T-cell (primary cell): ENCODE results near the gene SPHK2. TPM values are rescaled to one million over a fixed set of nuclear protein-coding genes. Genes with fewer than 3 reads are reported as not detected.

ENCODE experiments used
- ATAC-seq, 4 experiments: fragments of 200-7000 bp in 3 of 4; fragments of 150-1000 bp in 1 of 4; cut with Tn5 transposase; replicated peaks in 1 of 4; 1 replicate in 3 of 4; 2 replicates in 1 of 4; pipeline ENCODE4 v1.10.0; 2021; ENCODE audit warnings: moderate library complexity in 3 of 4, mild to moderate bottlenecking in 2 of 4, moderate number of reproducible peaks in 1 of 4
- CTCF ChIA-PET, 2 donors: fragments of 300-600 bp; sonication (Branson Sonifier 250); formaldehyde crosslinking; loops; one replicate each; lab custom pipeline; 2022; ENCODE audit warnings: antibody characterized with exemption in 2 of 2; lab: Charles Lee
- POLR2A ChIA-PET, 2 donors: fragments of 300-600 bp; sonication (Branson Sonifier 250); formaldehyde crosslinking; loops; one replicate each; lab custom pipeline; 2022; ENCODE audit warnings: antibody characterized with exemption in 2 of 2; lab: Charles Lee
- DNase-seq, 35 experiments: peaks; one replicate each; pipeline versions ENCODE4 v3.0.0 to v3.0.0-alpha.2; 2013 to 2023
- H3K27ac ChIP-seq: one replicate; pipeline ENCODE4 v1.5.1; 2013; ENCODE audit warnings: low read length
- H3K27me3 ChIP-seq, 2 experiments: replicated peaks in 1 of 2; 1 replicate in 1 of 2; 2 replicates in 1 of 2; pipeline versions ENCODE4 v1.6.1 to v1.7.0; 2013; ENCODE audit warnings: low read length in 1 of 2, mixed read lengths in 1 of 2; ENCODE audit not compliant: control insufficient read depth in 2 of 2, insufficient read depth in 2 of 2; ENCODE audit errors: extremely low read depth in 1 of 2
- H3K36me3 ChIP-seq, 2 donors: 1 replicate in 1 of 2; 2 replicates in 1 of 2; pipeline versions ENCODE4 v1.6.1 to v1.7.0; 2013; ENCODE audit warnings: low read length in 1 of 2; ENCODE audit not compliant: control insufficient read depth in 2 of 2, insufficient read depth in 1 of 2; ENCODE audit errors: extremely low read depth in 1 of 2
- H3K4me1 ChIP-seq, 2 experiments: 1 replicate in 1 of 2; 2 replicates in 1 of 2; pipeline versions ENCODE4 v1.6.1 to v1.7.0; 2013; ENCODE audit warnings: low read length in 2 of 2, mixed read lengths in 1 of 2; ENCODE audit not compliant: insufficient read depth in 2 of 2, control insufficient read depth in 1 of 2; ENCODE audit errors: extremely low read depth in 1 of 2
- H3K4me3 ChIP-seq, 2 donors: 1 replicate in 1 of 2; 2 replicates in 1 of 2; pipeline versions ENCODE4 v1.5.1 to v1.7.0; 2013; ENCODE audit warnings: mild to moderate bottlenecking in 2 of 2, low read length in 1 of 2, moderate library complexity in 1 of 2; ENCODE audit not compliant: control insufficient read depth in 1 of 2; ENCODE audit errors: extremely low read depth in 1 of 2
- H3K9me3 ChIP-seq: 2 replicates; pipeline ENCODE4 v1.7.0; 2013
- H3K27ac Mint-ChIP-seq, 2 donors: one replicate each; pipeline ENCODE4 v1.8.0; 2020 to 2021; ENCODE audit warnings: mild to moderate bottlenecking in 2 of 2, mixed read lengths in 2 of 2
- H3K27me3 Mint-ChIP-seq, 2 donors: one replicate each; pipeline ENCODE4 v1.8.0; 2021 to 2022; ENCODE audit warnings: mixed read lengths in 2 of 2
- H3K36me3 Mint-ChIP-seq: one replicate; pipeline ENCODE4 v1.8.0; 2021; ENCODE audit warnings: mixed read lengths
- H3K4me1 Mint-ChIP-seq, 3 donors: one replicate each; pipeline ENCODE4 v1.8.0; 2020 to 2022; ENCODE audit warnings: mixed read lengths in 3 of 3, mild to moderate bottlenecking in 1 of 3
- H3K4me3 Mint-ChIP-seq, 3 donors: one replicate each; pipeline ENCODE4 v1.8.0; 2020 to 2022; ENCODE audit warnings: mild to moderate bottlenecking in 3 of 3, mixed read lengths in 3 of 3, moderate library complexity in 3 of 3
- H3K9me3 Mint-ChIP-seq, 3 donors: one replicate each; pipeline ENCODE4 v1.8.0; 2020 to 2022; ENCODE audit warnings: mixed read lengths in 3 of 3
- WGBS: methylation state at CpG from one replicate; pipeline ENCODE4 v1.1.5; 2013; ENCODE audit warnings: missing lambda C conversion rate; ENCODE audit not compliant: insufficient coverage; 5-methylcytosine and 5-hydroxymethylcytosine counted together
- total RNA-seq, 35 experiments: library from RNA in 6 of 35; stranded (reverse) in 6 of 35; fragments of 120-200 nt in 1 of 35; gene quantifications; one replicate each; pipeline versions ENCODE4 v1.2.1 to v1.2.4 and lab custom pipeline; 2013 to 2026

The SPHK2 gene
- total RNA-seq, 5 donors from 2014 or later (not counting 1 experiment from before 2014, with no cell fraction given) = 18.0 to 37.0 (median 31.8) TPM

DNA sequence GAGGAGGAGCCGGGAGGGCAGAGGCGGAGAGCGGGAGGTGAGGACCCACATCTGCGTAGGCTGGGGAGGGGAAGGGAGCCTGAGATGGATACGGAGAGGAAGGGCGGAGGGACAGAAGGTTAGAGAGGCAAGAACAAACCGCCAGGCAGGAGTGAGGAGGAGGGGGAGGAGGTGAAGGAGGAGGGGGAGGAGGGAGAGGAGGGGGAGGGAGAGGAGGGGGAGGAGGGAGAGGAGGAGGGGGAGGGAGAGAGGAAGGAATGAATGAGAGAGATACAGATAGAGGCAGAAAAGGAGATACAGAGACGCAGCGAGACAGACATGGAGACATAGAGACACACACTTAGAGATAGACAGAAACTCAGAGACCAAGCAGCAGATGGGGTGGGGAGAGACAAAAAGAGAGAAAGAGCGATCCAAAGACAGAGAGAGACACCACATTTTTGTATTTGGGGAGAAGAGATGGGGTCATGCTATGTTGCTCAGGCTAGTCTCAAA lies 27.5 kb downstream of the SPHK2 start:
- H3K36me3 ChIP-seq = no peaks in the 10 kb centered on the region
- H3K27ac ChIP-seq = peak overlapping the region; percentile 77
- ATAC-seq (no peak), DNase-seq (no peak)
- no peaks in the 10 kb centered on the region for H3K36me3 Mint-ChIP-seq
- ChIA-PET POLR2A (no interaction called here), CTCF (interaction anchor here in 1 of 2 donors (1.5 to 1.9 kb wide), 2 partner anchors 28 to 92 kb away, joined by 7 to 8 read pairs; no protein-coding TSS in a partner anchor)
- peak overlapping the region in 1 of 2 donors; percentile 59 for H3K4me3 ChIP-seq
- no peaks in the 10 kb centered on the region for H3K27me3 ChIP-seq
- peaks cover 43 to 52% (median 49%) of the 10 kb centered on the region in 3 donors for H3K4me1 Mint-ChIP-seq
- H3K9me3 ChIP-seq = no peaks in the 10 kb centered on the region
- peak overlapping the region; percentile 23 to 99 (median 43) for H3K4me3 Mint-ChIP-seq
- H3K27ac Mint-ChIP-seq = peak overlapping the region; percentile 56 to 79
- H3K27me3 Mint-ChIP-seq = no peaks in the 10 kb centered on the region
- peaks cover 5 to 58% of the 10 kb centered on the region in 2 experiments for H3K4me1 ChIP-seq
- whole genome bisulfite sequencing = no CpG with 5 or more reads among the region's 10 CpGs
- H3K9me3 Mint-ChIP-seq = no peaks in the 10 kb centered on the region

- H3K27ac Mint-ChIP-seq = peak overlapping the region; percentile 81 to 89
- H3K27me3 Mint-ChIP-seq = no peaks in the 10 kb centered on the region
- no CpG with 5 or more reads among the region's 2 CpGs for WGBS
- ATAC-seq (no peak), DNase-seq (no peak)
- Histone ChIP-seq H3K4me3 (no peak overlapping the region), H3K4me1 (peaks cover 5 to 58% of the 10 kb centered on the region in 2 experiments), H3K9me3 (no peaks in the 10 kb centered on the region), H3K36me3 (no peaks in the 10 kb centered on the region), H3K27ac (no peak overlapping the region), H3K27me3 (no peaks in the 10 kb centered on the region)
- peak overlapping the region in 1 of 3 donors; percentile 99 for H3K4me3 Mint-ChIP-seq
- H3K9me3 Mint-ChIP-seq = no peaks in the 10 kb centered on the region
- no peaks in the 10 kb centered on the region for H3K36me3 Mint-ChIP-seq
- ChIA-PET CTCF (interaction anchor here (0.6 kb wide), 2 partner anchors 52 to 207 kb away, joined by 4 read pairs; no protein-coding TSS in a partner anchor), POLR2A (interaction anchor here in 1 of 2 donors (0.6 kb wide), 1 partner anchor 91 kb away, joined by 6 read pairs; no protein-coding TSS in a partner anchor)
- H3K4me1 Mint-ChIP-seq = peaks cover 47 to 59% (median 53%) of the 10 kb centered on the region in 3 donors
Measured at GRCh38 chr19:48648134-48648533, 28.8 kb downstream of the SPHK2 start.

GRCh38 chr19:48650974-48651682 lies 31.8 kb downstream of the SPHK2 start:
- WGBS = 76% methylated on average over 5 of the region's 12 CpGs
- no peaks in the 10 kb centered on the region for H3K9me3 Mint-ChIP-seq
- peak overlapping the region; percentile 11 to 33 for H3K27ac Mint-ChIP-seq
- ChIA-PET POLR2A (interaction anchor here in 1 of 2 donors (0.7 kb wide), 1 partner anchor 18 kb away, joined by 7 read pairs; no protein-coding TSS in a partner anchor), CTCF (interaction anchor here in 1 of 2 donors (0.6 kb wide), 2 partner anchors 46 to 911 kb away, joined by 3 to 6 read pairs; no protein-coding TSS in a partner anchor)
- H3K4me3 Mint-ChIP-seq = no peak overlapping the region
- Histone ChIP-seq H3K9me3 (no peaks in the 10 kb centered on the region), H3K4me3 (no peak overlapping the region), H3K4me1 (peaks cover 5 to 37% of the 10 kb centered on the region in 2 experiments), H3K36me3 (no peaks in the 10 kb centered on the region), H3K27me3 (no peaks in the 10 kb centered on the region), H3K27ac (no peak overlapping the region)
- no peaks in the 10 kb centered on the region for H3K36me3 Mint-ChIP-seq
- H3K27me3 Mint-ChIP-seq = no peaks in the 10 kb centered on the region
- no peak for ATAC-seq
- peaks cover 34 to 45% (median 35%) of the 10 kb centered on the region in 3 donors for H3K4me1 Mint-ChIP-seq
- DNase-seq = no peak

GRCh38 chr19:48651683-48652048 lies 32.4 kb downstream of the SPHK2 start:
- no peak for DNase-seq
- H3K27me3 ChIP-seq = no peaks in the 10 kb centered on the region
- H3K36me3 ChIP-seq = no peaks in the 10 kb centered on the region
- WGBS = 64% methylated on average over 3 of the region's 5 CpGs
- no peaks in the 10 kb centered on the region for H3K9me3 ChIP-seq
- no peak overlapping the region for H3K4me3 ChIP-seq
- H3K4me3 Mint-ChIP-seq = no peak overlapping the region
- peak overlapping the region; percentile 46 to 66 for H3K27ac Mint-ChIP-seq
- H3K36me3 Mint-ChIP-seq = no peaks in the 10 kb centered on the region
- H3K4me1 ChIP-seq = peaks cover 5 to 33% of the 10 kb centered on the region in 2 experiments
- no peaks in the 10 kb centered on the region for H3K9me3 Mint-ChIP-seq
- ATAC-seq = no peak
- H3K4me1 Mint-ChIP-seq = peaks cover 33 to 41% (median 34%) of the 10 kb centered on the region in 3 donors
- H3K27ac ChIP-seq = no peak overlapping the region
- H3K27me3 Mint-ChIP-seq = no peaks in the 10 kb centered on the region
- POLR2A ChIA-PET = no interaction called here
- CTCF ChIA-PET = interaction anchor here in 1 of 2 donors (0.6 kb wide), 1 partner anchor 911 kb away, joined by 6 read pairs; no protein-coding TSS in a partner anchor

DNA sequence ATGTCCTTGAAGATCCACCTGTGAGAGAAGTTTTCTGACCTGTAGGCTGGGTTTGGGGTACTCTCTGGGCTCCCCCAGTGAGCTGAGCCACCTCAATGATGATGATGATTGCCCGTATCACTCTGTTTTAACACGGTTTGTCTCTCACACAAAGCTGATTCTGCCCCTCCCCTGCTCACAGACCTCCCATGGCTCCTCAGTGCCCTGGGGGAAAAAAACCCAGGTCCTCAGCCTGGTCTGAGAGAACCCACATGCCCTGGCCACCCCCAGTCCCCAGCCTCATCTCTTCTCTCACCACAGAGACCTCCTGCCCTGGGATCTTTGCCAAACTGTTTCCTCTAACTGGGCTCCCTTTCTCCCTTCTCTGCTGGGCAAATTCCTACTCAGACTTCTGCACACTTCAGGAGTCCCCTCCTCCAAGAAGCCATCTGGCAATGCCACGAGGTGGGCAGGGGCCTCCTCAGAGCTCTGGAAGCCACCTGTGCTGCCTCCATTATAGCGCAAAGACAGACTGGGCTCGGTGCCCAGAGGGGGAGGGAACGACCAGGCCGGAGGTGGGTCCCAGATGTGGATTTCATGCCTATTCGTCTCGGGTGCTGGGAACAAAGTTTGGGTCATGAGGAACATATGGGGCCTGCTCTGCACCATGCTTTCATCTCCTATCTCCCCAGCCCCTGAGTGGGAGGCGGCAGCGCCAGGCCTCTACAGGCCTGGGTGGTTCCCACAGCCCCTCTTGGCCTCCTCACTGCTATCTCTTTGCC lies 35.2 kb downstream of the SPHK2 start:
- Histone ChIP-seq H3K4me1 (peaks cover 1 to 7% of the 10 kb centered on the region in 2 experiments), H3K27ac (no peak overlapping the region), H3K36me3 (no peaks in the 10 kb centered on the region), H3K9me3 (no peaks in the 10 kb centered on the region), H3K4me3 (no peak overlapping the region), H3K27me3 (no peaks in the 10 kb centered on the region)
- Mint-ChIP-seq H3K4me3 (no peak overlapping the region), H3K4me1 (peaks cover 14 to 17% (median 15%) of the 10 kb centered on the region in 3 donors), H3K36me3 (no peaks in the 10 kb centered on the region), H3K27ac (no peak overlapping the region), H3K9me3 (no peaks in the 10 kb centered on the region), H3K27me3 (no peaks in the 10 kb centered on the region)
- 69% methylated on average over 5 of the region's 11 CpGs for WGBS
- ATAC-seq (no peak), DNase-seq (no peak)
- ChIA-PET POLR2A (no interaction called here), CTCF (interaction anchor here in 1 of 2 donors (0.6 kb wide), 1 partner anchor 178 kb away, joined by 3 read pairs; no protein-coding TSS in a partner anchor)
